Liver (tissue), 9 donors: ENCODE results near the gene LDLRAD4. TPM values are rescaled to one million over a fixed set of nuclear protein-coding genes. Genes with fewer than 3 reads are reported as not detected.

ENCODE experiments used
- DNase-seq: peaks from one replicate; pipeline ENCODE4 v3.0.0-alpha.2; 2017; ENCODE audit warnings: low spot score
- H3K27ac ChIP-seq, 2 donors: one replicate each; pipeline ENCODE4 v1.7.0; 2013; ENCODE audit warnings: inconsistent platforms in 2 of 2, low read length in 2 of 2, control low read depth in 1 of 2, low read depth in 1 of 2, mild to moderate bottlenecking in 1 of 2
- H3K27me3 ChIP-seq, 4 donors: one replicate each; pipeline versions ENCODE4 v1.6.1 to v1.7.0; 2013; ENCODE audit warnings: low read length in 3 of 4, inconsistent platforms in 1 of 4, mild to moderate bottlenecking in 1 of 4, moderate library complexity in 1 of 4; ENCODE audit not compliant: control insufficient read depth in 4 of 4, insufficient read depth in 4 of 4
- H3K36me3 ChIP-seq, 4 donors: one replicate each; pipeline versions ENCODE4 v1.6.1 to v1.7.0; 2013; ENCODE audit warnings: low read length in 3 of 4, mild to moderate bottlenecking in 3 of 4, low read depth in 1 of 4, moderate library complexity in 1 of 4; ENCODE audit not compliant: control insufficient read depth in 4 of 4, insufficient read depth in 3 of 4
- H3K4me1 ChIP-seq, 4 donors: one replicate each; pipeline versions ENCODE4 v1.6.1 to v1.7.0; 2013; ENCODE audit warnings: low read length in 3 of 4, mild to moderate bottlenecking in 3 of 4, moderate library complexity in 1 of 4; ENCODE audit not compliant: control insufficient read depth in 4 of 4, insufficient read depth in 4 of 4
- H3K4me3 ChIP-seq, 3 donors: one replicate each; pipeline versions ENCODE4 v1.6.1 to v1.7.0; 2013; ENCODE audit warnings: low read length in 3 of 3, control low read depth in 1 of 3, low read depth in 1 of 3, mild to moderate bottlenecking in 1 of 3
- H3K9ac ChIP-seq, 2 donors: one replicate each; pipeline ENCODE4 v1.7.0; 2013; ENCODE audit warnings: low read length in 2 of 2, mild to moderate bottlenecking in 2 of 2, moderate library complexity in 2 of 2, control low read depth in 1 of 2, low read depth in 1 of 2
- H3K9me3 ChIP-seq, 4 donors: one replicate each; pipeline versions ENCODE4 v1.6.1 to v1.7.0; 2013; ENCODE audit warnings: low read length in 3 of 4; ENCODE audit not compliant: control insufficient read depth in 4 of 4
- EGR1 ChIP-seq, 2 donors: IDR thresholded peaks; 2 replicates each; pipeline ENCODE4 v1.6.1; 2016 to 2018; ENCODE audit warnings: antibody characterized with exemption in 2 of 2, low read depth in 2 of 2
- FOXA1 ChIP-seq: IDR thresholded peaks from 2 replicates; pipeline ENCODE4 v1.6.1; 2016; ENCODE audit warnings: antibody characterized with exemption
- HNF4G ChIP-seq: IDR thresholded peaks from 2 replicates; pipeline ENCODE4 v1.6.1; 2016; ENCODE audit warnings: antibody characterized with exemption
- NR2F2 ChIP-seq: IDR thresholded peaks from 2 replicates; pipeline ENCODE4 v1.6.1; 2016; ENCODE audit warnings: antibody characterized with exemption
- RAD21 ChIP-seq, 2 donors: IDR thresholded peaks; 2 replicates each; pipeline ENCODE4 v1.6.1; 2016; ENCODE audit warnings: antibody characterized with exemption in 2 of 2, mild to moderate bottlenecking in 2 of 2
- RXRA ChIP-seq, 2 donors: IDR thresholded peaks; 2 replicates each; pipeline ENCODE4 v1.6.1; 2017 to 2018; ENCODE audit warnings: antibody characterized with exemption in 2 of 2, mild to moderate bottlenecking in 1 of 2
- TAF1 ChIP-seq: conservative IDR thresholded peaks from 2 replicates; pipeline ENCODE4 v1.6.1; 2016; ENCODE audit warnings: antibody characterized with exemption, mild to moderate bottlenecking
- YY1 ChIP-seq: IDR thresholded peaks from 2 replicates; pipeline ENCODE4 v1.6.1; 2016; ENCODE audit warnings: antibody characterized with exemption, mild to moderate bottlenecking
- WGBS: extraction: QIAGEN DNeasy Blood & Tissue Kit; methylation state at CpG from one replicate; pipeline ENCODE4 v1.1.7; 2013; 5-methylcytosine and 5-hydroxymethylcytosine counted together
- polyA plus RNA-seq, 2 donors: library from polyadenylated mRNA; stranded (reverse) in 1 of 2; unstranded in 1 of 2; fragments of 200-250 nt in 1 of 2; fragments of >200 nt in 1 of 2; fragmentation: Nextera tagmentation in 1 of 2; extraction: Ambion mirVana in 1 of 2; gene quantifications; one replicate each; pipeline versions ENCODE4 v1.2.1 to v1.2.3, GENCODE V29; 2013 to 2015
- total RNA-seq, 2 donors: library from RNA; depleted of rRNA; stranded (reverse); fragments of >200 nt; gene quantifications; one replicate each; pipeline ENCODE4 v1.2.3, GENCODE V29; 2014
- TF ChIP-seq, protein P1 (sequence below): fragments of 150-350 bp; IDR thresholded peaks from 2 replicates; pipeline ENCODE4 v1.5.1; 2017; ENCODE audit warnings: improper control_type of control experiment, low read depth, low read length; ENCODE audit not compliant: missing input control
- TF ChIP-seq, protein P2 (sequence below): IDR thresholded peaks from 2 replicates; pipeline ENCODE4 v1.6.1; 2016; ENCODE audit warnings: antibody characterized with exemption
- TF ChIP-seq, protein P3 (sequence below): IDR thresholded peaks from 2 replicates; pipeline ENCODE4 v1.6.1; 2016; ENCODE audit warnings: antibody characterized with exemption
- TF ChIP-seq, protein P4 (sequence below): IDR thresholded peaks from 2 replicates; pipeline ENCODE4 v1.6.1; 2016; ENCODE audit warnings: antibody characterized with exemption
- TF ChIP-seq, protein P5 (sequence below): IDR thresholded peaks from 2 replicates; pipeline ENCODE4 v1.6.1; 2016; ENCODE audit warnings: antibody characterized with exemption, mild to moderate bottlenecking
- donor health status: healthy.
- donor health status: healthy.
- donor health status: healthy.
- donor health status: healthy.
- donor health status: healthy.

The LDLRAD4 gene
- total and polyA plus RNA-seq, 4 donors = 4.8 to 41.7 (median 12.7) TPM

DNA sequence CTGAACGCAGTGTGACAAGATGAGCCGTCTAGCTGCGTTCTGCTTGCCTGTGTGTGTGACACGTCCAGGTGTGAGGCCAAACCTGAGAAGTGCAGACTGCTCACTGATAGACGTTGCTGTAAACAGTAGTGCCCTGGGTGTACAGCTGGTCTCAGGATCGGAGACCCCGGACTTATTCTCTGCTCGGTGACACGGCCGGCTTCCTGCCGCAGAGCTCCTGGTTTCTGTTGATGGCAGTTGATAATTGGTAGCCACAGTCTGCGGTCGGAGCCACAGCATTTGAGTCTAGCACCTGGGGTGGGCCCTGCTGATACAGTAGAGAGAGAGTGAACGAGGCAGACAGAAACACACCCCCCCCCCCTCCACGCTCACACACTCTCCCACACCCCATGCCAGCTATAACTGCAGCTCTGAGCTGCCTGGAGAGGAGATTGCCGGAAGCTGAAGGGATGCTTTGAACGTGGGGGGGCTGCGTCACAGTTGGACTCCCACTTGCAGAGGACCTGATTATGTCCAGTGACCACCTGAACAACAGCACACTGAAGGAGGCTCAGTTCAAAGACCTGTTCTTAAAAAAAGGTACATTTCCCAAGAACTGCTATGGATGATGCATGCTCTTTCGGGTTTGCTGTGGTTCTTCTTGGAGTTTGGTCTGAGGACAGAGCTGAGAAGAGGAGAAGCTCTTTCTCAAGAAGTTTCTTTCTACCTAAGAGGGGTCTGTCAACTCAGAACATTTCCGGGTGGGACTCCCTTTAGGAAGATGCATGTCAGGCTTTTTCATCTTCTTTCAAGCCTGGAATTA lies 393.8 kb downstream of the LDLRAD4 start (continued):
- TF ChIP-seq, protein P1, sequence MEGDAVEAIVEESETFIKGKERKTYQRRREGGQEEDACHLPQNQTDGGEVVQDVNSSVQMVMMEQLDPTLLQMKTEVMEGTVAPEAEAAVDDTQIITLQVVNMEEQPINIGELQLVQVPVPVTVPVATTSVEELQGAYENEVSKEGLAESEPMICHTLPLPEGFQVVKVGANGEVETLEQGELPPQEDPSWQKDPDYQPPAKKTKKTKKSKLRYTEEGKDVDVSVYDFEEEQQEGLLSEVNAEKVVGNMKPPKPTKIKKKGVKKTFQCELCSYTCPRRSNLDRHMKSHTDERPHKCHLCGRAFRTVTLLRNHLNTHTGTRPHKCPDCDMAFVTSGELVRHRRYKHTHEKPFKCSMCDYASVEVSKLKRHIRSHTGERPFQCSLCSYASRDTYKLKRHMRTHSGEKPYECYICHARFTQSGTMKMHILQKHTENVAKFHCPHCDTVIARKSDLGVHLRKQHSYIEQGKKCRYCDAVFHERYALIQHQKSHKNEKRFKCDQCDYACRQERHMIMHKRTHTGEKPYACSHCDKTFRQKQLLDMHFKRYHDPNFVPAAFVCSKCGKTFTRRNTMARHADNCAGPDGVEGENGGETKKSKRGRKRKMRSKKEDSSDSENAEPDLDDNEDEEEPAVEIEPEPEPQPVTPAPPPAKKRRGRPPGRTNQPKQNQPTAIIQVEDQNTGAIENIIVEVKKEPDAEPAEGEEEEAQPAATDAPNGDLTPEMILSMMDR = no peak

DNA sequence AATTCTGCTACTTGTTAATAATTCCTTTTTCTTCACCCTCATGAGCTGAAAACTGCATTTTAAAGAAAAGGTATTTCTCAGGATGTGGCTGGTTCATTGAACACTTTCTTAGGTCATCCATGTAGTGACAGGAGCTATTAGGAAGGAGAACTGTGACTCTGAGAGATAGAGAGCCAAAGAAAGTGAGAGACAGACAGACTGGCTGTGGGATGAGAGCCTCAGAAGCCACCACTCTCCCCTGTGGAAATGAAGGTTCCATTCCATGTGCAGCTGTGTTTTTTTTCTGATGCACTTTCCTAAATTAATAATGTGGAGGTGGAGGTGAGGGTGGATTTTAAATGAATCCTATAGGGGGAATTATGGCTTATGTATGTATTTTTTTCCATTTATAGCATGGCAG lies 394.5 kb downstream of the LDLRAD4 start:
- no peaks in the 10 kb centered on the region for H3K27me3 ChIP-seq
- DNase-seq = no peak
- peaks cover 0 to 3% (median 1%) of the 10 kb centered on the region in 4 donors for H3K4me1 ChIP-seq
- H3K36me3 ChIP-seq = no peaks in the 10 kb centered on the region
- H3K9ac ChIP-seq = no peak overlapping the region
- TF ChIP-seq, protein P1 = no peak
- no peak for TF ChIP-seq HNF4G
- no peak for TF ChIP-seq RXRA (IDR thresholded peaks at IDR 0.05)
- TF ChIP-seq, protein P2, sequence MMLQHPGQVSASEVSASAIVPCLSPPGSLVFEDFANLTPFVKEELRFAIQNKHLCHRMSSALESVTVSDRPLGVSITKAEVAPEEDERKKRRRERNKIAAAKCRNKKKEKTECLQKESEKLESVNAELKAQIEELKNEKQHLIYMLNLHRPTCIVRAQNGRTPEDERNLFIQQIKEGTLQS = no peak
- TF ChIP-seq NR2F2 = no peak
- no peak overlapping the region for H3K27ac ChIP-seq
- H3K4me3 ChIP-seq = no peak overlapping the region
- H3K9me3 ChIP-seq = no peaks in the 10 kb centered on the region

DNA sequence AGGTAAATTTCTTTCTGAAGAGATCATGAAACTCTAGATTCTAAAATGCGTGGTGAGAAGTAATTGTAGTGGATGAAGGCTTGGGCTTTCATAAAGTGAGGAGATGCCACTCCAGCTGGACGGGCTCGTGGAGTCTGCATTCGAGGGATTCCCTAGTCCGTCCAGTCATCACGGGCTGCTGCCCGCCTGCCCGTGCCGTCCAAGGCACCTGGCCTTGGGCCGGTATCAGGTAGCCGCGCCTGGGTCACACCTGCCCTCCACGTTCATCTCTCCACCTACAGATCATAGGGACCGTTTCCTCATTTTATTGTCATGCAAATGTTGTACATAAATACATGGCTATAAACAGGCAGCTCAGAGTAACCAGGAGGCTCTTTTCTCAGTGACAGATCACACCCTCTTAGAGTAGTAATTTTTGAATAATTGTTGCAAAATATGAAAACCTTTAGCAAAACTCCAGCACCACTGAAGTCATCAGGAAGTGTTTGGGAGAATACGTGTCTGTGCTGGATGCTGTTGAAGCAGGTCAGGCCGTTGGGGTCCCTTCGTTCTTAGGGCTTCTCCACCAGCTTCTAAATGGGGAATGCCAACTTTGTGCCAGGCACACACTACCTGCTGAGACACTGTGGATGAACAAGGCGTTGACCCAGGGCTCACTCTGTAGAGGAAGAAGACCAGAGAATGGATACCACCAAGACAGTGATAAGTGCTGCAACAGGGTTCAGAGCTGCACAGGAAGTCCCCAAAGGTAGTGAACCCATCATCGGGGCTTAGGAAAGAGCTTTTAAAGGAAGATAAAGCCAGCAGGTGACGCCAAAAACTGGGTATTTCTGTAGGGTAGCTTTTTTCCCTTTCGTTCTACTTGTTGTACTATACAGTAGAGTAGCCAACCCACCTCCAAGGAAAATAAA lies 395.3 kb downstream of the LDLRAD4 start:
- H3K4me1 ChIP-seq = peaks cover 0 to 3% (median 1%) of the 10 kb centered on the region in 4 donors
- peak; percentile 23 for DNase-seq
- H3K27ac ChIP-seq = no peak overlapping the region
- H3K36me3 ChIP-seq = no peaks in the 10 kb centered on the region
- WGBS = 92% methylated on average over 21 of the region's 21 CpGs
- H3K4me3 ChIP-seq = no peak overlapping the region
- H3K9me3 ChIP-seq = no peaks in the 10 kb centered on the region
- H3K9ac ChIP-seq = no peak overlapping the region
- no peaks in the 10 kb centered on the region for H3K27me3 ChIP-seq
- TF ChIP-seq EGR1 (IDR thresholded peaks at IDR 0.05; ENCODE audit: low read depth in 2 of 2) (no peak), NR2F2 (no peak), RAD21 (IDR thresholded peaks at IDR 0.05) (no peak), RXRA (IDR thresholded peaks at IDR 0.05) (no peak), TAF1 (no peak), YY1 (no peak), FOXA1 (no peak)
- TF ChIP-seq, protein P1 = no peak
- TF ChIP-seq, protein P3, sequence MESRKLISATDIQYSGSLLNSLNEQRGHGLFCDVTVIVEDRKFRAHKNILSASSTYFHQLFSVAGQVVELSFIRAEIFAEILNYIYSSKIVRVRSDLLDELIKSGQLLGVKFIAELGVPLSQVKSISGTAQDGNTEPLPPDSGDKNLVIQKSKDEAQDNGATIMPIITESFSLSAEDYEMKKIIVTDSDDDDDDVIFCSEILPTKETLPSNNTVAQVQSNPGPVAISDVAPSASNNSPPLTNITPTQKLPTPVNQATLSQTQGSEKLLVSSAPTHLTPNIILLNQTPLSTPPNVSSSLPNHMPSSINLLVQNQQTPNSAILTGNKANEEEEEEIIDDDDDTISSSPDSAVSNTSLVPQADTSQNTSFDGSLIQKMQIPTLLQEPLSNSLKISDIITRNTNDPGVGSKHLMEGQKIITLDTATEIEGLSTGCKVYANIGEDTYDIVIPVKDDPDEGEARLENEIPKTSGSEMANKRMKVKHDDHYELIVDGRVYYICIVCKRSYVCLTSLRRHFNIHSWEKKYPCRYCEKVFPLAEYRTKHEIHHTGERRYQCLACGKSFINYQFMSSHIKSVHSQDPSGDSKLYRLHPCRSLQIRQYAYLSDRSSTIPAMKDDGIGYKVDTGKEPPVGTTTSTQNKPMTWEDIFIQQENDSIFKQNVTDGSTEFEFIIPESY = no peak
- TF ChIP-seq, protein P4, sequence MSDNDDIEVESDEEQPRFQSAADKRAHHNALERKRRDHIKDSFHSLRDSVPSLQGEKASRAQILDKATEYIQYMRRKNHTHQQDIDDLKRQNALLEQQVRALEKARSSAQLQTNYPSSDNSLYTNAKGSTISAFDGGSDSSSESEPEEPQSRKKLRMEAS = no peak
- TF ChIP-seq, protein P5, sequence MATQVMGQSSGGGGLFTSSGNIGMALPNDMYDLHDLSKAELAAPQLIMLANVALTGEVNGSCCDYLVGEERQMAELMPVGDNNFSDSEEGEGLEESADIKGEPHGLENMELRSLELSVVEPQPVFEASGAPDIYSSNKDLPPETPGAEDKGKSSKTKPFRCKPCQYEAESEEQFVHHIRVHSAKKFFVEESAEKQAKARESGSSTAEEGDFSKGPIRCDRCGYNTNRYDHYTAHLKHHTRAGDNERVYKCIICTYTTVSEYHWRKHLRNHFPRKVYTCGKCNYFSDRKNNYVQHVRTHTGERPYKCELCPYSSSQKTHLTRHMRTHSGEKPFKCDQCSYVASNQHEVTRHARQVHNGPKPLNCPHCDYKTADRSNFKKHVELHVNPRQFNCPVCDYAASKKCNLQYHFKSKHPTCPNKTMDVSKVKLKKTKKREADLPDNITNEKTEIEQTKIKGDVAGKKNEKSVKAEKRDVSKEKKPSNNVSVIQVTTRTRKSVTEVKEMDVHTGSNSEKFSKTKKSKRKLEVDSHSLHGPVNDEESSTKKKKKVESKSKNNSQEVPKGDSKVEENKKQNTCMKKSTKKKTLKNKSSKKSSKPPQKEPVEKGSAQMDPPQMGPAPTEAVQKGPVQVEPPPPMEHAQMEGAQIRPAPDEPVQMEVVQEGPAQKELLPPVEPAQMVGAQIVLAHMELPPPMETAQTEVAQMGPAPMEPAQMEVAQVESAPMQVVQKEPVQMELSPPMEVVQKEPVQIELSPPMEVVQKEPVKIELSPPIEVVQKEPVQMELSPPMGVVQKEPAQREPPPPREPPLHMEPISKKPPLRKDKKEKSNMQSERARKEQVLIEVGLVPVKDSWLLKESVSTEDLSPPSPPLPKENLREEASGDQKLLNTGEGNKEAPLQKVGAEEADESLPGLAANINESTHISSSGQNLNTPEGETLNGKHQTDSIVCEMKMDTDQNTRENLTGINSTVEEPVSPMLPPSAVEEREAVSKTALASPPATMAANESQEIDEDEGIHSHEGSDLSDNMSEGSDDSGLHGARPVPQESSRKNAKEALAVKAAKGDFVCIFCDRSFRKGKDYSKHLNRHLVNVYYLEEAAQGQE = no peak
- TF ChIP-seq, protein P2 = no peak
